Measurements from ENCODE around the gene SIM1. TPM values are rescaled to one million over a fixed set of nuclear protein-coding genes. Genes with fewer than 3 reads are reported as not detected.

The SIM1 gene
- total RNA-seq, 3 donors from 2014 or later, result not detected

DNA sequence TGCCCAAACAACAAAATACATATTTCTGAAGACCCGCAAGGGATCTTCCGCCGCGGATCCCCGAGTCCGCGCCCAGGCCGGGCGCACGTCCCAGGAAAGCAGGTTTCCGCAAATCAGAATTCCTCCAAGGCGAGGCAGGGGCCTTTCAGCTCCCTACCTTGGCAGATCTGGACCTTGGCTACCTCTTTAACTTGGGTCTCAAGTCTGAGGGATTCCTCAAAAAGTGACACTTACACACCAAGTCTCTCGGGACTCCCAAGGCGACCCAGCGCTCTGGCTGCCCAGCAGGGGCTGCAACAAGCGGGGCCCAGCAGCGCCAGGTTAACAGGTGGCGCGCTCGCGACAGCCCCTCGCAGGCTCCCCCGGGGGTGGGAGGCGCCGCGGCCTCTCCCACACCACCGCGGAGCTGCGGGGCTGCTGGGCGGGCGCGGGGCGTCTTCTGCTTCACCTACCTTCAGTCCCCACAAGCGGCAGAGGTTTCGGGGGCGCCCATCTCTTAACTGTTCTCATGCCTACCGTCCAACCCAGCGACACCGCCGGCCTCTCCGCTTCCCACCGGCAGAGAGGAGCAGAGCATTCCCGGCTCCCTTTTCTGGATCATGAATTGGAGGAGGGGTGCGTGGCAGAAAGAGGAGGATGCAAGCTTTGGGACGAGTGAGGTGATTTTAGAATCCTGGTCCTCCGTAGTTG is 414 bp downstream of the SIM1 start:
- intact Hi-C loops (cut with DNase I, micrococcal nuclease), result no loop called here
- Histone ChIP-seq H3K4me3 (no peak overlapping the region), H3K36me3 (ENCODE audit: low read depth) (no peaks in the 10 kb centered on the region), H3K4me1 (ENCODE audit: low read depth) (no peaks in the 10 kb centered on the region), H3K9me3 (no peaks in the 10 kb centered on the region)
- DNase-seq (no peak), ATAC-seq (no peak)
- no peak for TF ChIP-seq CTCF (IDR thresholded peaks at IDR 0.05)

DNA sequence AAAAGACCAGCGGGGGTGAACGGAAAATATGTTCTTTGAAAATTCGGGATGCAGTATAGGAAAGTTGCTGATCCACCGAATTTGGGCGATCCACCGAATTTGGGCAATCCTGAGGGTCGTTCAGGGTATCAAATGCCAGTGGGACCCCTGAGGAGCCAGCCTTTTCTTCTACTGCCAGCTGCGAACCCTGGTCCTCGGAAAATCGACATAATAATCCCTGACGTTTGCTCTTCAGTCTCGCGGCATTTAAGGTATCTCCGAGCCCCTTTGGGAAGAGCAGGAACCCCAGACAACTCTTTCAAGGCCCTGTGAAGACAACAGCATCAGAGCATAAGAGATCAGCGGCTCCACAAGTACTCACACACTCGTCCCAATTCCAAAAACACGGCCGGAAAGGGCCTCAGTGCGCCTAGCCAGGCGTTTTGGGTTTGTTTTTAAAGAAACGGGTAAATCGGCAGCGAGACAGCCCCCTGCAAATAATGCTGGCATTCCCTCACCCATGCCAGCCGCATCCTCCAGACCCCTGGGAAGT is 1.0 kb downstream of the SIM1 start:
- no peaks in the 10 kb centered on the region for H3K9me3 ChIP-seq
- intact Hi-C loops (cut with DNase I, micrococcal nuclease), result no loop called here
- no peaks in the 10 kb centered on the region for H3K36me3 ChIP-seq (ENCODE audit: low read depth)
- H3K4me3 ChIP-seq, result no peak overlapping the region
- no peak for DNase-seq
- H3K4me1 ChIP-seq (ENCODE audit: low read depth), result no peaks in the 10 kb centered on the region
- no peak for ATAC-seq
- TF ChIP-seq CTCF (IDR thresholded peaks at IDR 0.05), result no peak

DNA sequence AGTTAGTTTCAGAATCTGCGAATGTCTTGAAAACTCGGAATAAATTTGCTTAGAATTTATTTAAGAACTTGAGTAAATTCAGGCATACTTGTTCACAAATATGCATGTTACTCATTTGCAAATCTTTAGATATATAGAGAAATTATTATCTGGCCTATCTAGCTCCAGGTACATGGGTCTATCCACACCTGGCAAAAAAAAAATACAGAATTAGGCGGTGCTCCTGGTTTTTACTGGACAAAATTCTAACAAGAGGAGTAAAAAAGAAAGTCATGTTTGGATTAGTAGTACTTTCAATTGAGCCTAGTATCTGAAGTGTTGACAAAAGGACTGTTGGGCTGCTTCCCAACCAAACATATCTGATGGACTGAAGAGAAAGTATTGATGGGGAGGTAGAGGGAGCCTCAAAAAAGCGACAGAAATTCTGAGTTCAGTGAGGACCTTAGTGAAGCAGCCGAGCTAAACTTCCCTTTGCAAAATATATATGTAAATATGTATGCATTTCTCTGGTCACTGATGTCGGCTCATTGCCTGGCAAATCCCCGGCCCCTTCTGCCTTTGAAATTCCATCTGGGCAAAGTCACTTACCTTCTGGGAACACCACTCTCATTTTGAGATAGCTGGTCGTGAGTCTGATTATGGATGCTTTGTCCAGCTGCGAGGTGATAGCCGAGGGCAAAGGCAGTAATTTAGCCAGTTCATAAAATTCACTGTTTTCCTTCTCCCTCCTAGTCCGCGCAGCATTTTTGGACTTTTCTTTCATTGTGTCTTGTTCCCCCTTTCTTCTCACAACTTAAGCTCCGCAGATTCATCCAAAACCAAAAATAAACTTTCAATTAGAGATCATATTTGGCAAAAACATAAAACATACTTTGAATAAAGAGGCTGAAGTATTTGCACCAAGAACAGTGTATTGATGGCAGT is 1.8 kb downstream of the SIM1 start:
- intact Hi-C loops (cut with DNase I, micrococcal nuclease), result no loop called here
- H3K4me3 ChIP-seq, result no peak overlapping the region
- no peaks in the 10 kb centered on the region for H3K9me3 ChIP-seq
- TF ChIP-seq CTCF (IDR thresholded peaks at IDR 0.05), result no peak
- DNase-seq (no peak), ATAC-seq (no peak)
- H3K36me3 ChIP-seq (ENCODE audit: low read depth), result no peaks in the 10 kb centered on the region
- H3K4me1 ChIP-seq (ENCODE audit: low read depth), result peaks cover 5% of the 10 kb centered on the region

DNA sequence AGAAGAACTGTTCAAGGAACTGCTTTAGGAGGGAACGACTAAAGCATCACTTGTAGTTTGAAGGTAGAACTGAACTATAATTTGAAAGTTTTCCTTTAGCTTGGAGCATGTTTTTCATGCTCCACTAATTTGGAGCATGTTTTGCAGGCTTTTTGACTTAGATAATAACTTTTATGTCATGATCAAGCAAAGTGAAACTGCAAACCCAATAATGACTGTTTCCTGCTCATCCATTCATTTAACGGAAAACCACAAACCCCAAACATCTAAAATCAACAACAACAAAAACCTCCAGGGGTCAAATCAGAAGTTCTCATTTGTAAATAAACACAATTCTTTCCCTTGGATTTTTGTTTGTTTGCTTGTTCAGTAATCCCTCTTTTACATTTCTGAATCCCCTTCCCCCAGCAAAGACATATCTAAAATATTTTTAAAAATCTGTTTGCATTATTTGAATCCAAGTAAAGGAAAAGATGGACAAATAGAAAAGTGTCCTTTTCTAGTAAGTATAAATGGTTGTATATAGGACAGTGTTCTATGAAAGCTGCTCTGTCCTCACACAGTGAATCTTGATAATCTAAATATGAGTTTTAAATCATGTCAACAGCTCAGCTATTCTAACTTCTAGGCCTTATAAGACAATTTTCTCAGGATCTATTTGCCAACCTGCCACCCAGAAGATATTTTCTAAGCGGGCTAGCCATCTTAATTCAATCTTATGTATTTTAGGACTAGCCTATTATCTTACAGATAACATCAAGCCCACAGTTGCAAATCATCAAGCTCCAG is 2.6 kb downstream of the SIM1 start:
- no peaks in the 10 kb centered on the region for H3K9me3 ChIP-seq
- H3K4me3 ChIP-seq, result no peak overlapping the region
- H3K4me1 ChIP-seq (ENCODE audit: low read depth), result peaks cover 5% of the 10 kb centered on the region
- TF ChIP-seq CTCF (IDR thresholded peaks at IDR 0.05), result no peak
- no peaks in the 10 kb centered on the region for H3K36me3 ChIP-seq (ENCODE audit: low read depth)
- no peak for ATAC-seq
- DNase-seq, result no peak
- intact Hi-C loops (cut with DNase I, micrococcal nuclease), result no loop called here

DNA sequence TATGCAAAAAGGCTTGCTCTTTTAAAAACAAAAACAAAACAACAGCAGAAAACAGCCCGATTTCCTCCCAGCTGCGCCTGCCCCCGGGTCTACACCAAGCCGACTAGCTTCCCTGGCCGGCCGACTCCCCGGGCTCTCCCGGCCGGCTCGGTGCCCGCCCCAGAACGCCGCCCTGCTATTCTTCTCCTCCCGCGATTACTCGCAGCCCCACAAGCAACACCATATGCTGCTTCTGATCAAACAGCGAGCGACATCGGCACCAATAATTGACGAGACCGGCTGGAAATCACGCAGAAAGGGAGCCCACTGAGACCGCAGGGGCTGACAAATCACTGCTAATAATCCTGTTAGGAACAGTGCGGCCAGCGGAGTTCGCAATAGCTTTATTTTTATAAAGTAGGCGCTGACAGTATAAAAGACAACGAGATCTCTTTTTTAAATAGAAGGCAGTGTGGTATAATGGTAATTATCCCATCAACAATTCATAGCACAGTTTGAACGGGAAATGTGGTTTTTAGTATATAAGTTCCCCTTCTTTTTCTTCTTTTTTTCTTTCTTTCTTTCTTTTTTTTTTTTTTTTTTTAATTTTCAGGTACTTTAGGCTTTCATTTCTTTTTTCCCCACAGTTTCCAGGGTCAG is 3.3 kb downstream of the SIM1 start:
- Histone ChIP-seq H3K36me3 (ENCODE audit: low read depth) (no peaks in the 10 kb centered on the region), H3K4me3 (no peak overlapping the region), H3K4me1 (ENCODE audit: low read depth) (peaks cover 5% of the 10 kb centered on the region), H3K9me3 (no peaks in the 10 kb centered on the region)
- DNase-seq (no peak), ATAC-seq (no peak)
- intact Hi-C loops (cut with DNase I, micrococcal nuclease), result no loop called here
- TF ChIP-seq CTCF (IDR thresholded peaks at IDR 0.05), result no peak

Measured in mucosa of descending colon (tissue), 3 donors.